DMS 273 treated with DMSO at 0.1 percent for 48 hours (cell line): ENCODE measurements around the gene ZAP70.

Source experiments
- DNase-seq: peaks from one replicate; lab custom pipeline; 2025; lab: John Stamatoyannopoulos, UW

ZAP70 gene

DNA sequence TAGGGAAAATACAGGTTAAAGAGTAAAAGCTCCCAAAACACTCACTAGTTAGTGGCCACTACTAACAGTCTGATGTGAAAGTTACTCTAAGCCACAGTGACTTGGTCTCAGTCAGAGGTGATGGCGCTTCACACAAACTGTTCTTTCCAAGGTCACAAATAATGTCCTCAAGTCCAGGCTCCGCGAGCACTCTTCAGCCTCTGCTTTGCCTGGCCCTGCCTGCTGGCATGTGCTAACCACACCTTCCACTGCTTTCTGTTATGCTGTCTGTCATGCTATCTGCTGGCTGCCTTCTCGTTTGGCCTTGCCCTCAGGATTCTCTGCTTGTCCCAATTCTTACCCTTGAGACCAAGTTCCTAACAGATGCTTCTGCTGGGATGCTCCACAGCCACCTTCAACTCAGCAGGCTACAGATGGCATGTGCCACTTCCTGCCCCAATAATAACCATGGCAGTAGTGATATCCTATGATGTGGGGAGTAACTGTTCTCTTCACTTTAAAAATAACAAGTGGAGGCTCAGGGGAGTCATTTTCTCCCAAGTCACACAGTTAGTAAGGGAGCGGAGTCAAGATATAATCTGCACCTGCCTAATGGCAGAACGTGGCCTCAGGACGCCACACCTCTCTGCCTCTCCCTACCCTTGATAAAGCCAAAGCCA is 75.7 kb downstream of the ZAP70 start:
- no peak for DNase-seq
